ENCODE data around the gene FHOD3.

Gene FHOD3

DNA sequence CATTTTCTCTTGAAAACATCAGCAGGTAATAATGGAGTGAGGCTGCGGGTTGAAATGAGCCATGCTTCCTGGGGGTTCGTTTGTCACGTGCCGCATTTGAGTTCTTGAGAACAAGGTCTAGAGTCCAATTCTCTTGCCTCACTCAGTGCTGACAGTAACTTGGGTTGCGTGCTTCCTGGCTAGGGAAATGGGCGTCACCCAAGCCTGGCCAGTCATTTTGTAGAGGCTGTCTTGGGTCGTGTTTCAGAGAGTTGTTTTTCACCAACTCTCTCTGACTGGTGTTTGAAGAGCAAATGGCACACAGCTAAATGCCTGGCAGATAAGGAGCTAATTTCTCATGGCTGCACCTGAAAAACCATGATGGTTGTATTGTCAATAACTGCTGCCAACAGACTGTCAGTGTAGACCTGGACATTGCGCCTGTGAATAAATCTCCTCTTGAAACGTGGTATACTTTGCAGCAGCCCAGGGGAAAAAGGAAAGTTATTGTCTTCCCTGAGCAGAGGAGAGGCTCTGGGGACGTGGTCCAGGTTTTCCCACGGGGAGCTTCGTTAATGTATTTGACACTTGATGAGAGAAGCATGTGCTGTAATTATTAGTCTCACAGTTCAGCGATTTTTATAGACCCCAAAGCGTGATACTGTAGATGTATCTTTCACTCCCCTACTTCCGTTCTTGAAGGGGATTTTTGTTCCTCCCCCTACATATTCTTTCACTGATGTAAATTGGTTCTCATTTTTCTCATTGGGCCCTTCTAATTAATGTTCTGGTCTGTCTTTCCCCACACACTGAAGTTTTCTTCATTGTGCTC lies 196.0 kb downstream of the FHOD3 start:
- DNase-seq (ENCODE audit: extremely low read depth, low read depth), result no peak
- no peak overlapping the region for H3K4me3 ChIP-seq (replicated peaks; ENCODE audit: low read depth, low read length)
- TF ChIP-seq, protein P1, sequence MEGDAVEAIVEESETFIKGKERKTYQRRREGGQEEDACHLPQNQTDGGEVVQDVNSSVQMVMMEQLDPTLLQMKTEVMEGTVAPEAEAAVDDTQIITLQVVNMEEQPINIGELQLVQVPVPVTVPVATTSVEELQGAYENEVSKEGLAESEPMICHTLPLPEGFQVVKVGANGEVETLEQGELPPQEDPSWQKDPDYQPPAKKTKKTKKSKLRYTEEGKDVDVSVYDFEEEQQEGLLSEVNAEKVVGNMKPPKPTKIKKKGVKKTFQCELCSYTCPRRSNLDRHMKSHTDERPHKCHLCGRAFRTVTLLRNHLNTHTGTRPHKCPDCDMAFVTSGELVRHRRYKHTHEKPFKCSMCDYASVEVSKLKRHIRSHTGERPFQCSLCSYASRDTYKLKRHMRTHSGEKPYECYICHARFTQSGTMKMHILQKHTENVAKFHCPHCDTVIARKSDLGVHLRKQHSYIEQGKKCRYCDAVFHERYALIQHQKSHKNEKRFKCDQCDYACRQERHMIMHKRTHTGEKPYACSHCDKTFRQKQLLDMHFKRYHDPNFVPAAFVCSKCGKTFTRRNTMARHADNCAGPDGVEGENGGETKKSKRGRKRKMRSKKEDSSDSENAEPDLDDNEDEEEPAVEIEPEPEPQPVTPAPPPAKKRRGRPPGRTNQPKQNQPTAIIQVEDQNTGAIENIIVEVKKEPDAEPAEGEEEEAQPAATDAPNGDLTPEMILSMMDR (IDR thresholded peaks at IDR 0.05; ENCODE audit: low read depth, low read length, missing control alignments), result no peak

DNA sequence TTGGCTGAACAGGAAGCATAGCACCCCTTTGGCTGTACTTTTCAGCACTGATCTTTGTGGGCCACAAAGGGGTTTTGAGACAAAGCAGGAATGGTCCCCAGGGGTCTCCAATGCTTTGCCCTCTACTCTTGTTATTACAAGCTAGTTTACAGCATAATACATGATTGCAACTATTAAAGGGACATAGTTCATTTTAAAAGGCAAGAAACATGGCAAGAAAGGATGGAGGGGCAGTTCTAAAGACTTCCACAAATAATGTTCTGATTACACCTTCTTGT lies 196.6 kb downstream of the FHOD3 start:
- TF ChIP-seq, protein P1 (IDR thresholded peaks at IDR 0.05; ENCODE audit: low read depth, low read length, missing control alignments), result no peak
- no peak overlapping the region for H3K4me3 ChIP-seq (replicated peaks; ENCODE audit: low read depth, low read length)
- DNase-seq (ENCODE audit: extremely low read depth, low read depth), result no peak

DNA sequence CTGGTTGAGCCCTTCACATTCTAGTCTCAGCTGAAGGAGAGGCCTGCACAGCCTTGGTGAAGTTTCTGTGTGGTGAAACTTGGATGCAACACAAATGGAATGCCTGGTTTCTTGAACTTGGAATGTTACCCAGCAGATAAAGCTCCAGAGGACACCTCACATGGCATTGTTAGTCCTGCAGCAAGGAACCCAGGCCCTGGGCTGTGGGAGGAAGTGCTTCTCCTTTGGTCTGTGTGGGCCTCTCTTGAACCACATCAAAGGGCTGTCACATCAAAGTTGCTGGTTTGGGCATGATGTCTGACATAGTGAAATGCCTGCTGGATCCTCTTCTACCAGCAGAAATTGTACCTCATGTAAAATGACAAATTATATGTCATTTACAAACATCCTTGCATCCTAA lies 198.5 kb downstream of the FHOD3 start:
- TF ChIP-seq, protein P1 (IDR thresholded peaks at IDR 0.05; ENCODE audit: low read depth, low read length, missing control alignments), result no peak
- DNase-seq (ENCODE audit: extremely low read depth, low read depth), result no peak
- no peak overlapping the region for H3K4me3 ChIP-seq (replicated peaks; ENCODE audit: low read depth, low read length)

DNA sequence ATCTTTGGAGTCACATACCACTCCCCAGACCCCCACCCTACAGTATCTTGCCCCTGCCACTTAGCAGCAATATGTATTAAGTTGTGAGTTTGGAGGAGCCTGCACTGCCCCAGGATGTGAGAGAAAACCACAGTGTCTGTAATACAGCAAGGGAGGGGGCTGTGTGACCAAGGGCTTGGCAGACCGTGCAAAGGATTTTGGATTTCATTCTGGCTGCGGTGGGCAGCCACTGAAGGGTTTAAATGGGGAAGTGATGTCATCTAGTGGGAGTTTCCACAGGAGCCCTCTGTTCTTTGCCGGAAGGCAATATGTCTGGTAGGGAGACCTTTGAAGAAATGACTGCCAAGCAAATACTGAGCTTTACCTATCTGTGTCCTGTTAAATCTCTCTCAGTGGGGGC lies 202.4 kb downstream of the FHOD3 start:
- no peak overlapping the region for H3K4me3 ChIP-seq (replicated peaks; ENCODE audit: low read depth, low read length)
- no peak for DNase-seq (ENCODE audit: extremely low read depth, low read depth)
- TF ChIP-seq, protein P1 (IDR thresholded peaks at IDR 0.05; ENCODE audit: low read depth, low read length, missing control alignments), result no peak

DNA sequence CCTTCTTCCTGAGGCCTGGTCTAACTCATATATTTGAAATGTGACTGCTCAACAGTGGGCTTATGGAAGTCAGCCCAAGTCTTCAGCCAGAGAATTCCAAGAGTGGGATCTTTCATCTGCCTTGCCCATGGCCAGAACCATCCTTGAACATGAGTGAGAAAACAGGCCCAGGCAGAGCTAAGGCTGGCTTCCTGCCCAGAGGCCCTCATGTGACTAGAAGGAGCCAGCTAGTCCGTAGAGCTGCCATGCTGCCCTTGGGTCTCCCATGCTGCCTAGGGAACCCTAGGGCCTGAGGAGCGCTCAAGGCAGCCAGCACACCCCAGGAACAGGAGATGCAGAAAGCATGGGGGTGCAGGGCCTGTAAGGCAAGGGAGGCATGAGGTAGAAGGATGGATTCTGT lies 203.6 kb downstream of the FHOD3 start:
- H3K4me3 ChIP-seq (replicated peaks; ENCODE audit: low read depth, low read length), result no peak overlapping the region
- no peak for DNase-seq (ENCODE audit: extremely low read depth, low read depth)
- TF ChIP-seq, protein P1 (IDR thresholded peaks at IDR 0.05; ENCODE audit: low read depth, low read length, missing control alignments), result no peak

DNA sequence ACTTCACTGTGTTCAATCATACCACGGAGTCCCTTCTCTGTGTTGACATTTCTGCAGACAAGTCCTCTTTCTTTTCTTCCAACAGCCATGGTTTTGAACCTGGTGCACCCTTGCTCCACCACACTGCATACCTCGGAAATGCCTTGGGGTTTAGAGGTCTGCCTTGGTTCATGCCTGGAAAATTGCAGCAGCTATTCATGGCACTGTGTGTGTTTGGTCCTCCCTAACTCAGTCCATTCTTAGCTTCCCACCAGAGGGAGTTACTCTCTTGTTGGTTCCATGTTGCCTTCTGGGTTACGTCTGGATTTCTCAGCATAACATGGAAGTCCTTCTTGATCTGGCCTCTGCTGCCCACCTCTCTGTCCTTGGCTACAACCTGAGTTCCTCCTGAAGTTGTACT lies 206.0 kb downstream of the FHOD3 start:
- no peak overlapping the region for H3K4me3 ChIP-seq (replicated peaks; ENCODE audit: low read depth, low read length)
- DNase-seq (ENCODE audit: extremely low read depth, low read depth), result no peak
- TF ChIP-seq, protein P1 (IDR thresholded peaks at IDR 0.05; ENCODE audit: low read depth, low read length, missing control alignments), result no peak

DNA sequence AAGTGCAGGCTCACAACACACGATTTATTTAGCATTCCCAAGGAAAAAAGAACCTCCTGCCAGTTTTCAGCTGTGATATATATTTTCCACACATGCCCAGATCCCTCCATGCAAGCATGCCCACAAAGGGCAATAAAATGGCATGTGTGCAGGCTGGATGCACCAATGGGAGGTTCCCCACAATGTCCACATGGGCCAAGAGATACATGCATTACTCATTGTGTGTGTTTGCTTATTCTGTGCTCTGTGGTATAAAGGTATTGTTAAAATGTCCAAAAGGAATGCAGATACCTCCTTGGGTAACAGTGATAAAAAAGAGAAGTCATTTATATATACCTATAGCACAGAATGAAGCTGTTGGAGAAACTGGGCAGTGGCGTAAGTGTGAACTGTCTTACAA lies 207.4 kb downstream of the FHOD3 start:
- TF ChIP-seq, protein P1 (IDR thresholded peaks at IDR 0.05; ENCODE audit: low read depth, low read length, missing control alignments), result no peak
- DNase-seq (ENCODE audit: extremely low read depth, low read depth), result no peak
- no peak overlapping the region for H3K4me3 ChIP-seq (replicated peaks; ENCODE audit: low read depth, low read length)

All from HFF-Myc (cell line).